NCI-H2196 (cell line): ENCODE results near the gene PHACTR1.

Source experiments
- DNase-seq: peaks from one replicate; lab custom pipeline; 2025; ENCODE audit not compliant: unreplicated experiment; lab: John Stamatoyannopoulos, UW

Gene PHACTR1

DNA sequence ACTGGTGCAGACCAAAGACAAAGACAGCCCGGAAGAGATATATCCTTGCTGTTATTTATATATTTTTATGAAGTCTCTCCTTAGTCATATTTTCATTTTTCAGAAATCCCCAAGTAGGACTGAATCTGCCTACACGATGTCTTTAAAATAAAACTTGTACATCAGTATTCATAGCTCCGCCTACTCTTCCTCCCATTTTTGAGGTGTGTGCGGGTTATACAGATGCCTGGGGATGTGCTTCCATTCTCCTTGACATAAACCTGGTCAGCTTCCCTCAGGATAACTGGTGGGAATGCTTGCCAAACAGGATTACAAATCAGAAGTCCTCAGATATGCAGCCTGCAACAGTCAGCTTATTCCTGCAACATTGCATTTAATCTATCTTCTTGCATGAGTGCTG, 264.2 kb downstream of the PHACTR1 start:
- no peak for DNase-seq

DNA sequence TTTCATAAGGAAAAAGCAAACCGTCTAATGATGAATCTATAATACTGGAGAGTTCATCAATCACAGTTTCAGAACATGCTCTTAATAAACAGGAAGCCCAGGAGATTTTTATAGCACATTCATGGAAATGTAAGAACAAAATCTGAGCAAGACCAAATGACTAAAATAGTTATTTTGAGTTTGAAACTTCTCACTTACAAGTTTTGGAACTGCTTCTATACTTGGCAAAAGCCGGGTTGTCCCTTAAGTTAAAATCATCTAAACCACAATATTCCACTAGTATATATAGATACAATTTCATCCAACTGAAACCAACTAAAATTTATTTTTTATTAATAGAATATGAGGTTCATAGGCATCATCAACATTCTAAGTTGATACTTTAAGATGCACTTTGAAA, 268.2 kb downstream of the PHACTR1 start:
- no peak for DNase-seq

DNA sequence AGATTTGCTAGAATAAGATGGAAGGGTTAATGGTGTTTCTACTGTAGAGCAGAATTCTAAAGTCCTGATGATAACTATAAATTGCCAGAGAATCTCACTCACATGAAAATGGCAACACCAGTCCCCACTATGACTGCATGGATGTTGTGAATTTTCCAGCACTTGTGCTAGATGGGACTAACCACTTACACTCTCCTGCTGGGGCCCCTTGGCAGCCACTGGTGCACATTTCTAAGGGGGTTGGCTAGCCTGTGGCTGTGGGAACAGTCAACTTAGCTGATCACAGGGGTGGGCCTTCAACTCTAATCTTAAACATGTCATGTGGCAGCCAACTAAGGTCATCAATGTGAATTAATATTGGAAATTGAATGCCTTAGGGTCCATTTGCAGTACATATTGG, 271.2 kb downstream of the PHACTR1 start:
- no peak for DNase-seq

DNA sequence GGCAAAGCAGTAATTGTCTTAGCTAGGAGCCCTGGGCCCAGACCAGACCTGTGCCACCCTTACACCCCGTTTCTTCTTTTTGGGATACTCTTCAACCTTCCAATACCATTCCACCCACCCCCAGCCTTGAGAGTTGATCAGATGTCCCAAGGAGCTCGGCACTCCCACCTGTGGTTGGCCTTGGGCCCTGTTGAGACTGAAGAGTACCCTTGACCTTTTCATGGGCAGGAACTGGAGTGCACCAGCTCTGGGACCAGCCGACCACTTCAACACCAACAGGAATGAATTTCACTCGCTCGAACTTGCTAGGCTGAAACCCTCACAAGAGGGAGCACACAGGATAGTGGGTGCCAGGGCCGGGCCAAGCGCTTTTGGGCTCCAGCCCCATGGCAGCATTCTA, 273.6 kb downstream of the PHACTR1 start:
- no peak for DNase-seq

DNA sequence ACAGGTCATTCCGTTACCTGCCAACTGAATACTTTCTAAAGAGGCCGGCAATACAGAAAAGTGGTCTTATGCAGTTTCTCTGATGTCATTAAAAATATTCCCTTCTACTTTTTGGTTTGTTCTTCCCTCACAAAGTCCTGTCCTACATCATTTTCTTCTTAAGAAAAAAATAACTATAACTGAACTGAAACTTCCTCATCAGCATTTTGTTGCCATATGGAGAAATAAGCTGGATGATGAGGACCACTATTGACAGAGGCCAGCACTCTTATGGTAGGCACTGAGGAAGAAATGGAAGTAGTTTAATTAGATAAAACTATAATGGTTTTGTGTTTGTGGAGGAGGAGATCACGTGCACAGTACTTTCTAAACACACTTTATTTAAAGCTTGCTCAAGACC, 274.9 kb downstream of the PHACTR1 start:
- DNase-seq = no peak

DNA sequence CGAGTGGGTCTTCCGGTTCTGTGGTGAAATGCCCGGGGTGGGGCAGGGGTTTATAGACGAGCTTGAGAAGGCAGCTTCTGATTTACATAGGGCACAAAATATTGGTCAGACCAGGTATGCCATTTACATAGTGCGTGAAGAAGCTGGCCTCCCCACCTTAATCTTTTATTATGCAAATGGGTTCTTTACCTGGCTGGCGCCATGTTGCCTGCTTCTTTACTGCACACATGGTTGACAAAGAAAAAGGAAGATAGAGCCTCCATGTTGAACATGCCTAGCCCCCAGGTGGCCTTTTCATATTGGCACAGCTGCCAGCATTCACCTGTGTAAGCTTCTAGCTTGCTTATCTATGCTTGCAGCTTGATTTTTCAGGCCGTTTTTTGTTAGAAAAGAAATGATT, 276.2 kb downstream of the PHACTR1 start:
- DNase-seq = no peak

DNA sequence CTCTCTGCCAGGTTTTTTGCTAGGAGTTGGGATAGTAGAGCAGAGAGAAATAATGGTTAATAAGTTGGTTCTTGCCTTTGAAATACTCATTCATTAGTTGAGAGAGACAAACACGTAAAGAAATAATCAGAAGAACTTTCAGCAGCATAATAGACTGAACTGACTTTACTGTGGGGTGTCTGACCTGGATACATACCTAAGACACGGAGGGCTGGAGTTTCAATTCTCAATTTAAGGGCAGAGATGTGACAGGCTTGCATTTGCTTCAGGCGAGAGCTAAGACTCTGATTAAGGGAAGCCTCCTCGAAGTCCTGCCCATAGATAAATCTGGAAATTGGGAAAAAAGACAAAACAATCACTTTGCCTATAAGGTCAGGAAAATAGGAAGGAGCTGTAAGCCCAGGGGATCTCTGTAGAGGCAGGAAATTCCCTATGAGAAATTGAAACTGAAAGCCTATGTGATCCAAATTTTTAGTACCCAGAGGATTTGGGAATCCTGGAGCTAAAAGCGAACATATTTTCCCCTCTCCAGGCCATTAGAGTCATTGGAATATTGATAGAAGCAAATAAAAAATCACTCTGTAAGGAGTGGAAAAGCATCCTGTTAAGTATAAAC, 276.8 kb downstream of the PHACTR1 start:
- DNase-seq = no peak

DNA sequence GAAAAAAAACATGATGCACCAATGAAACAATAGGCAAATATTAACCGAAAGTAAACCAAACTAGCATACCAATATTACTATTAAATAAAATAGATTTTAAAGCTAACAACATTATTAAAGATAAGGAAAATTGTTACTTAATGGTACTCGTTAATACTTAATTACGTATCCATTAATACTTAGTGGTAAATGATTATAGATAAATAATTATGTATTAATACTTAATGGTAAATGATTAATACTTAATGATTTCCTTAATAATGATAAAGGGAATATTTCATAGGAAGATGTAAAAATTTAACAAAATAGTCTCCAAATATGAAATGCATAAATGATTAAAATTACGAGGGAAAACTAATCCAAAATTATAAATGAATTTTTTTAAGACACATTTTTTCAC, 278.9 kb downstream of the PHACTR1 start:
- DNase-seq = no peak

DNA sequence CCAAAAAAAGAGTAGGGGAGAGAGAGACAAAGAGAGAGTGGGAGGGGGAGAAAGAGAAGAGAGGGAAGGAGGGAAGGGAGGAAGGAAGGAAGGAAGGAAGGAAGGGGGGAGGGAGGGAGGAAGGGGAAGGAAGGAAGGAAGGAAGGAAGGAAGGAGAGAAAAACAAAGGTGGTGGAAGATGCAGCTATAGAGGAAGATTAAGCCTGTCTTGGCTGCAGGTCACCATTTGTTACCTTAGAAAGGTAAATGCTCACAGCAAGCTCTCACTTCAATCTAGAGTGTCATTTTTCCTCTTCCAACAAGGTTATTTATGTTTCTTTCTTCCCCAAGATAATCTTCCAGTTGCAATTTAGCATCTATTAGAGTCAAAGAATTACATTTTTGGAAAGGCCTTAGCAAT, 284.0 kb downstream of the PHACTR1 start:
- no peak for DNase-seq

DNA sequence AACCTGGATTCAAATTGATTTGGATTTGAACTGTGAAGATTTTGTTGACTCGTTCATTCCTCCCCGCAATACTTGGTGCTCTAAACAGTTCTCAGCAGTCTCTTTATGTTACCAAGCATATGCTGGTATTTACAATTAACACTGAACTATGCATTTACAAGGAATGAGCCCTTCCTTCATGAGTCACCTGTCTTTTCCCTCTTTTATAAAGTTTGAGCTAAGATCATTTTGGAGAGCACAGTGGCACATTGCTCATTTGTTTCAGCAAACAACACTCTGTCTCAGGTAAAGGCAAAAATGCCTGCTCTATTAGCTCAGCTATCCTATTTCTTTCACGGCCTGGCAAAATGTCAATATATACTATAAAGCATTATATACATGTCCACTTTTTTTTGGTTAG, 285.4 kb downstream of the PHACTR1 start:
- DNase-seq = no peak

DNA sequence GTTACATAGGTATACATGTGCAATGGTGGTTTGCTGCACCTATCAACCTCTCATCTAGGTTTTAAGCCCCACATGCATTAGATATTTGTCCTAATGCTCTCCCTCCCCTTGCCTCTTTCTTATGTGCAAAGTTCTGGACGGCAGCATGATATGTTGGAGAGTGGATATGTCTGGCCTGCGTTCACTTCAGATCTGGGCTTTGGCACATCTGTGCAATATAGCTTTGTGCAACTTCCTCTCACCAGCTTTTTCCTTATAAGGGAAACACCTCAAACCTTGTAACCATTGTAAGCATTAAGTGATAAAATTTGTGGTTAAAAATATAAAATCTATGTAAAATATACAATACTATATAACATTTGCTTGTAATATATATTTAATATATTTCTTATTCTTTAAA, 288.0 kb downstream of the PHACTR1 start:
- DNase-seq = no peak

DNA sequence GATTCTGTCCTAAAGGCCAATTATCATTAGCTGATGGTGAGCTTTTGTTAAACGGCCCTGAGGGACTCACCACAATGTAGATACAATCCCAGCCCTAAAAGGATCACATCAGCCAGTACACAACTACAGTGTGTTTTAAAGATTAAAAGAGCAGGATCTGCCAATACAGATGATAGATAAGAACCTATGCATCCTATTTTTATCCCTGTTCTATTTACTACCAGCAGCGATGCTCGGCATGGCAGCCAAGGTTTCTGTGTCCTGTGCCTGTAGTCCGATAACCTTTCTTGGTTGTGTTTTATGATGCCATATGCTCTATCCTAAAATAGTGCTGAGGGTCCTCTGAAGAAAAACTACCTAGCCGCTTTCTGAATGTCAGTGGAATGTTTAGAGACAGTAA, 289.4 kb downstream of the PHACTR1 start:
- no peak for DNase-seq

DNA sequence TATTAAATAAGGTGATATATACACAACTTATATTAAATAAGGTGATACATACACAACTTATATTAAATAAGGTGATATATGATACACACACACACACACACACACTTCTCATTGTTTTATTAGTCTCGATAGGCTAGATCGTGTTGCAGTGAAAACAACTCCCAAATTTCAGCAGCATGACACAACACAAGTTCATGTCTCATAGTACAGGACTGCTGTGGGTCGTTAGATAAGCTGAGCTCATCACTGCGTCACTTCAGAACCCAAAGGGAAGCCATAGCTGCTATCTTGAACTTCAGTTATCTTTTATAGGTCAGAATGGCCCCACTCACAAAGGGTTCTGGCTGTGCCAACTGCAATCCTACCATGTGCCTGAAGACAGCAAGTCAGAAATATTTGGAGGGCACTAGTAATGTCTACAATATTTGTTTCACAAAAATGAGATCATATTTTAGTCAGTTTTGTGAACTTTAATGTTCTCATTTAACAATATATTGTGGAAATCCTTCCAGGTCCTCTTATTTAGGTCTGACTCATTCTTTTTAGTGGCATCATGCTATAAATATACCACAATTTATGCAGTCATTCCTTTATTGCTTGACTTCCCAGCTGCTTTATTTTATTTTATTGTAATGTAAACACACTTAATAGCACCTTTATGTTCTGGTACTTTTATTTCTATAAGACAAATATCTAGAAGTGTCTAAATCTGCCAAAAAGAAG, 290.2 kb downstream of the PHACTR1 start:
- no peak for DNase-seq

DNA sequence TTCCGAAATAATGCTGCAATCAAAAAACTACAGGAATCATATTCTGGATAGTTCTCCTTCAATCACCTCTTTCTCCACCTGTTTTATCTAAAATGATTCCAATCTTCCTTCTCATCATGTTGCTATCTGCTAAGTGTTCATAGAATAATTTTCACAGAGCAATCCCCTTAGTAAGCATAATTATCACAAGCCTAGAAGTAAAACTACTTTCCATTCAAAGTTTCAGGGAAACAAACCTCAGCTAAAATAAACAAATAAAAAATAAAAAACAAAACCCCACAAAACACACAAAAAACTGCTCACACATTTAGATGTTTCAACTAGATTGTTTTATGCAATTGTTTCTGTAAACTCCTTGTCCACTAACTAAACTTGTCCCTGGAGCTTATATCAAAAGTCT, 291.2 kb downstream of the PHACTR1 start:
- no peak for DNase-seq

DNA sequence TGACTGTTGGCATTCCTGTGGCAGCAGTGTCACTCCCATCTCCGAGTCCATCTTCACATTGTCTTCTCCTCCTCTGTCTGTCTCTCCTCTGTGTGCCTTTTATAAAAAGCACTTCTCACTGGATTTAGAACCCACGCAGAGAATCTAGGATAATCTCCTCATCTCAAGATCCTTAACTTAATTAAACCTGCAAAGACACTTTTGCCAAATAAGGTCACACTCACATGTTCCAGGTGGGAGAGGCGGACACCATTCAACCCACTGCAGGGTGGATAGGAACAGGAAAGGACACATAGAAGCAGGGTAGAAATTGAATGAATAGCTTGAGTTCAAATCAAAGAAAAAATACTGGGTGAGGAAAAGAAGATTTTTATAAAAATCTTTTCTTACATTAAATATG, 292.5 kb downstream of the PHACTR1 start:
- no peak for DNase-seq

DNA sequence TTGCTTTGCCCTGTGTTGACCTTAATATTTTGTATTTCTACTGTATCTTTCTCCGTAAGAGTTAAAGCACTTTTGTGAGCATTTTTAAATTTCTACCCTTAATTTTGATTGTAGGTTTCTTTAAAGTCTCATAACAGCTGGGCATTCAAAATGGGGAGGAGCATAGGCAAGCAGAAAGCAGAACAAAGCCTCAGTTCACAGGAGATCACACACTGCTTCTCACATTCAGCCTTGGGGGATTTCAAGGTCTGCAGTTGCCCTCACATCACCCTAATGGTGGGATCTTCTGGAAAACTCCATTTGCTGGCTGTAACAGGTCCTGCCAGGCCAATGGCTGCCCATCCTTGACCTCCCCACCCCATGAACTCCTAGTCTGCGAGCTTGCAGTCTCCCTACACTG, 292.9 kb downstream of the PHACTR1 start:
- DNase-seq = no peak

DNA sequence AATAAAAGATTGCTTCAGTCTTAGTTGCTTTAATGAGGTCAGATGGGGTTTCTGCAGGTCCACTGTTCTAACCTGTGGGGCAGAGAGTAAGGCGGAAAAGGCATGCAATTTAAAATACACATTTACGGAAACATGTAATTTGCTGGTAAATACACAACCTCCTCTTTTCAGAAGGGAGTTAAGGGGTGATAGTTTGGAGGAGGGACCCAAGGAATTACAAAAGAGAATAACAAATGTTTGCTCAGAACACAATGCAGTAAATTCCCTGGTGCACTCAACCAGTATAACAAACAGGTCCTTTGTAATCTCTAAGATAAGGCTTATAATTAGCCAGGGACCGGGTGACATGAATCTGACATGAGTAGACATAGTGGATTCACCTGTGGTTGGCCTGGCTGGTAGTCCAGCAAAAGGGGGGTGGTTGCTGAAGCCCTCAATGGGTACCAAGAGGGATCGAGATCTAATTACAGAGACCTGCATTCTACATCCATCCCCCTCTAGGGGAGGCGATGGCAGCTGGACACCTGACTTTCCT, 295.1 kb downstream of the PHACTR1 start:
- DNase-seq = no peak

DNA sequence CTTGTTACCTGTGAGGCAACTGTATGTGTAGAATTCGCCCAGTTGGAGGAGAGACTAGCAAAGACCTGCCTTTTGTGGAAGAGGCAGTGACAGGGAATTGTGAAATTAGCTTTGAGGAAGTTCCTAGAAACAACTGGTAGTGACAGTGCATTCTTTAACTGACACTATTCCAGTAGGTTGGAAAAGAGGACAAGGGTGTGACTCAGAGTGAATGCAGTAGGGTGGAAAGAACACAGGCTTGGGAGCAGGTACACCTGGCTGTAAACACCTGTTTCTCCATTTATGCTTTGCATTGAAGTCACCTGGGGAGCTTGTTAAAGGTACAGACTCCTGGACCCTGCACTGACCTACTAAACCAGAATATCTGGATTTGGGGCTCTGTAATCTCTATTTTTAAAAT, 295.7 kb downstream of the PHACTR1 start:
- DNase-seq = no peak

DNA sequence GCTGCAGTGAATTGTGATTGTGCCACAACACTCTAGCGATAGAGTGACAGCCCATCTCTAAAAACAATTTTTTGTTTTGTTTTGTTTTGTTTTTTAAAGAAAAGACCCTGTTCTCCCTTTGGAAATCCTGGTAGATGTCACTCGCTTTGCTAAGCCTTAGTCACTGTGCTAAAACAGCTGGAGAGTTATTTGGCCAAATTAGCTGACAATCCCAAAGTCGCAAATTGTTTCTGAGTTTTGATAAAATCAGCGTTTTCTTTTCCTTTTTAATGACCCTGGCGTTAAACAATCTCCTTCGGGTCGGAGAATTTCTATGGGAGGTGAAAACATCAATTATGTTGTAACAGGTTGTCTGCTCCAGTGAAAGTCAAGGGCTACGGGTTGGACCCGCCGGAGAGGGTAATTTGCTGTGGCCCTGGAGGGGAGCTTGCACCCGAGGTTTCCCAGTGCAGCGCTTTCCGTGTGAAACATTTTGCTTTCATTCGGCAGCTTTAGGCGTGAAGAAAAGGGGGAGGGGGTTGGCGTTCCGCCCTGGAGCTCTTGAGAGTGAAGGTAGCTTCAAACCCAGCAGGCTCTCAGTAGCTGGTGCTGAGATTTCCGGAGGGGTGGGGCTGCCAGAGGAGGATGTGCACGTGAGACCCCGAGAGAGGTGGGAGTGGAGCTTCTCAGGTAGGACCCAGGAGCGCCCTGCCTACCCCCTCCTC, 296.6 kb downstream of the PHACTR1 start:
- DNase-seq = no peak

DNA sequence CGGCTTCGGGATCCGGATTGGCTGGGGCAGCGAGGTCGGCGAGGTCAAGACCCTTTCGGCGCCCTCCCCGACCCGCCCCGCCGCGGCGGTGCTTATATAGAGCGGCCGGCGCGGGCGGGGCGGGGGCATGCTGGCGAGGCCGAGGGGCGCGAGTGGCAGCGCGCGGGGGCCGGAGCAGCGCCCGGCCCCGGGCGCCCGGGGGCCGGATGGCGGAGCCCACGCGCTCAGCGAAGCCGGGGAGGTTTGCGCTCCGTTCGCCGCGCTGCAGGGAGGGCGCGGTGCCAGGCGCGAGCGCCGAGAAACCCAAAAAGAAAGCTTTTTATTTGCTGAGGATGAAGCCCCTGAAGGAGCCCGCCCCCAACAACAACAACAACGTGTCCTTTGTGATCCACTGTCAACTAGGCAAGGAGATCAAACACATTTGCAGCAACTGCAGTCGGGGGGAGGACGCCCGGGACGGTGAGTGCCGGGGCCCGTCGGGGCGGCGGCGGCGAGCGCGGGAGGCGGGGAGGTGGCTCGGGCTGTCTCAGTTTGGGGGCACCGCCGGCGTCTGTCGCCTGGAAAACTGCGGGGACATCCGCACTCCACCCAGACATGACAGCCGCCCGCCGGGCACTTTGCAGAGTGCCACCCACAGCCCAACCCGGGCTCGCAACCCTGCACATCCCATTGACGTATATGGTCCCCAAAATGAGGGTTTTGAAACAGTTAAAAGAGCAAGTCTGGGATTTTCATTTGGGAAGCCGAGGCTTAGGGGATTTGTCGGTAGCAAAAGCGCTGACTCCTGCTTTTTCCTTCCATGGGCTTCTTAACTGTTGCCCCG, 297.3 kb downstream of the PHACTR1 start:
- DNase-seq = no peak
